VCaP (cell line): Measurements from ENCODE around the gene SLC25A1.

Experiments used
- H3K27ac ChIP-seq: fragments of 450-650 bp; 2 replicates; pipeline ENCODE4 v1.5.1; 2017
- TF ChIP-seq, protein P1 (sequence below): fragments of 450-650 bp; conservative IDR thresholded peaks from 2 replicates; pipeline ENCODE4 v1.5.1; 2017; ENCODE audit warnings: mild to moderate bottlenecking, moderate library complexity

The SLC25A1 gene

DNA sequence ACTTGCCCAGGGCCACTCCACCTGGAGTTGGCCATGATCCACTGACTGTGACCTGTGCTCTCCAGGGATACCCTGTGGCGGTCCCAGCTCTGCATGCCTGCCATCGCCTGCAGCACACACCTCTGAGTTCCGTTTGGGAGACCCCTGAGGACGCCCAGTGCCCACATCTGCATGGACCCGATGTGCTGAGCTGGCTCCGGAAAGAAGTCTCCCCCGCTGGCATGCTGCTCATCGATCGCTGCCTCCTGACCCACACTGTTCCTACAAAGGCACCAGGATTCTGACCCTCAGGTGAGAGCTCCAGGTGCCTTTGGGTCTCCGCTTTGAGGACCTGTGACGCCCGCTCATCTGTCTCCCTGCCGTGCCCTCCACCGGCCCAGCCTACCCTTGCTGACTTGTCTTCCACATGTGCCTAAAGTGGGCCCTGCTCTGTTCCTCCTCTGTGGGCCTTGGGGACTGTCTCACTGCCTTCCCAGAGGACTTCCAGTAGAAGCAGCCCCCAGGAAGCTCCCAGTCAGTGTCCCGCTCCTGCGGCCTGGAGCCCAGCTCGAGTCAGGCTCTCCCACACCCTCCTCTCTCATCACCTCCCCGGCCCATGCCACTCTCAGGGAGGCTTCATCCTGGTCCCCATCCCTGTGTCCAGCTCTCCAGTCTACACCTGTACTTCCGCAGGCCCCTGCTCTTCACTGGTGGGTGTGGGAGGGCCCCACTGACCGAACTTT lies 5.9 kb upstream of the SLC25A1 start:
- no peak overlapping the region for H3K27ac ChIP-seq
- TF ChIP-seq, protein P1, sequence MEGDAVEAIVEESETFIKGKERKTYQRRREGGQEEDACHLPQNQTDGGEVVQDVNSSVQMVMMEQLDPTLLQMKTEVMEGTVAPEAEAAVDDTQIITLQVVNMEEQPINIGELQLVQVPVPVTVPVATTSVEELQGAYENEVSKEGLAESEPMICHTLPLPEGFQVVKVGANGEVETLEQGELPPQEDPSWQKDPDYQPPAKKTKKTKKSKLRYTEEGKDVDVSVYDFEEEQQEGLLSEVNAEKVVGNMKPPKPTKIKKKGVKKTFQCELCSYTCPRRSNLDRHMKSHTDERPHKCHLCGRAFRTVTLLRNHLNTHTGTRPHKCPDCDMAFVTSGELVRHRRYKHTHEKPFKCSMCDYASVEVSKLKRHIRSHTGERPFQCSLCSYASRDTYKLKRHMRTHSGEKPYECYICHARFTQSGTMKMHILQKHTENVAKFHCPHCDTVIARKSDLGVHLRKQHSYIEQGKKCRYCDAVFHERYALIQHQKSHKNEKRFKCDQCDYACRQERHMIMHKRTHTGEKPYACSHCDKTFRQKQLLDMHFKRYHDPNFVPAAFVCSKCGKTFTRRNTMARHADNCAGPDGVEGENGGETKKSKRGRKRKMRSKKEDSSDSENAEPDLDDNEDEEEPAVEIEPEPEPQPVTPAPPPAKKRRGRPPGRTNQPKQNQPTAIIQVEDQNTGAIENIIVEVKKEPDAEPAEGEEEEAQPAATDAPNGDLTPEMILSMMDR = no peak

DNA sequence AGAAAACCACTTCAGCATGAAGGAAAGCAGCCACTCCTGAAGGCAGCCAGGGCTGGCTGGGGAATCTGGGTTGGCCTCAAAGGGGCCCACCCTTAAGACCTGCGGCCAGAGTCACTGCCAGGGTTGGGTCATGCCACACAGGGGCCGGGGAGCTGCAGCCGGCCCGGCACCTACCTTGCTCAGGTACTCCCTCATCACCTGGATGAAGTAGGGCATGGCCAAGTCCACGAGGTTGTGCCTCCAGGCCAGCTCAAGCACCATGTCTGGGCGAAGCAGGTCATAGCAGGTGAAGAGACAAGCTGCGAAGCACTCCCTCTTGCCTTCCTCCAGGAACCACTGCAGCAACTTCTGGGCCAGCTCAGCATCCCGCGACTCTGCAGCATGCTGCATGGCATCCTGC lies 4.7 kb upstream of the SLC25A1 start:
- TF ChIP-seq, protein P1 = no peak
- H3K27ac ChIP-seq = no peak overlapping the region

GRCh38 chr22:19182472-19183157 lies 4.1 kb upstream of the SLC25A1 start:
- no peak overlapping the region for H3K27ac ChIP-seq
- TF ChIP-seq, protein P1 = no peak

DNA sequence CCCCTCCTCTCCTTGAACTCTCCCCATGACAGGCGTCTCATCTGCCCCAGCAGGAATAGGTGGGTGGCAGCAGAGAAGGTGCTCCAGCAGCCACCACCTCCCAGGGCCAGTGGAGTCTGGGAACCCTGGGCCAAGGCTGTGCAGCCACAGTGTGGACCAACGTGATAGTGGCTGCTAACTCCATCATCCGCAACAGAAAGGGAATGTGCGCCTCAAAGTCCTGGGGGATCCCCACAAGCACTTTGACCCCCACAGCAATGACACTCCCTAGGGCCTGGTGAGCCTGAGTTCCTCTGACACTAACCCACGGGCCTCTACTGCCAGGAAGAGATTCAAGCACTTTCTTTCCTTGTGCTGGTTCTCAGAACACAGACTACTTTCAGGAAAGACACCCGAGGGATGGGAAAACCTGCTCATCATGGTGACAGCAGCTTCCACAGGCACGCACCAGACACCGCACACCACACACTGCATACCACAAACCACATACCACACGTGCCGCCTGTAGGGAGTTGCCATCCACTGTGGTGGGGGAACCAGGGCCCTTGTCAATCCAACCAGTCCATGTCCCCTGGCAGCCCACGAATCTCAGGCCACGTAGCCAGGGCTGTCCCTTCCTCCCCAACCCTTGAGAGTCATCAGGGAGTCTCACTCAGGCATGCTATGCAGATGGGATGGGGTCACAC lies 3.4 kb upstream of the SLC25A1 start:
- H3K27ac ChIP-seq = no peak overlapping the region
- TF ChIP-seq, protein P1 = no peak

- TF ChIP-seq, protein P1 = no peak
- peak overlapping the region; percentile 95; the same call in 1 of the 2 replicates for H3K27ac ChIP-seq
These were observed 2.3 kb upstream of the SLC25A1 start for GRCh38 chr22:19180740-19181410.

DNA sequence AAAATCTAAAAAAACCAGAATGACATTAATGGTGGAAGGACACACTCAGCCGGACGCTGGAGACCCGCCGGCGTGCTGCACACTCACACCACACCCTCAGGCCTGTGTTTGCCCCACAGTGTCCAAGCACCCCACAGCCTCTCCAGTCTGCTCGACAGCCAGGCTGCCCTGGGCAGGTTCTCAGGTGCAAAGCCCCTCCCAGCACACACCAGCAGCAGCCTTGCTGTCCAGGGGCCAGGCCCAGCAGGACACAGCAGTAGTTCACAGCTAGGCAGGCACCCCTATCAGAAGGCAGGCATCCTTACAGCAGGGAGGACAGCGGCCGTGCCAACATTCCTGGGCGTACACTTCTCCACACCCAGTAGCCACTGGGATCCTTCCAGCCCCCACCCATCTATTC lies 1.7 kb upstream of the SLC25A1 start:
- H3K27ac ChIP-seq = peak overlapping the region; percentile 95
- TF ChIP-seq, protein P1 = no peak
